GM18873 (cell line): ENCODE results near the gene ABHD10.
"Not testable (repeated sequence)": the region's sequence is repeated elsewhere in the genome, so short reads cannot be mapped to it uniquely, and the experiment has no call there.

Experiments used
- ATAC-seq: cut with Tn5 transposase; IDR thresholded peaks from one replicate; pipeline ENCODE4 v1.9.1; 2021; ENCODE audit warnings: mild to moderate bottlenecking, moderate library complexity, moderate number of reproducible peaks; ENCODE audit not compliant: unreplicated experiment, low FRiP score

The ABHD10 gene

GRCh38 chr3:112020674-112021085, 41.9 kb downstream of the ABHD10 start:
- no peak for ATAC-seq

- ATAC-seq, result no peak
Observed at GRCh38 chr3:112027142-112027541, 48.3 kb downstream of the ABHD10 start.

- ATAC-seq, result no peak
Observed at GRCh38 chr3:112027826-112028225, 49.0 kb downstream of the ABHD10 start.

GRCh38 chr3:112030901-112031300, 52.1 kb downstream of the ABHD10 start:
- no peak for ATAC-seq

- no peak for ATAC-seq
Observed at GRCh38 chr3:112032098-112032731, 53.4 kb downstream of the ABHD10 start.

- no peak for ATAC-seq
Observed at GRCh38 chr3:112034436-112034835, 55.6 kb downstream of the ABHD10 start, which contains the start of gene TMPRSS7. TMPRSS7 (plus strand) TSS chr3:112034736; CDS start chr3:112034846, 110 bp downstream.

GRCh38 chr3:112035241-112035640, 56.4 kb downstream of the ABHD10 start:
- ATAC-seq, result no peak

- not testable (repeated sequence) for ATAC-seq
Observed at GRCh38 chr3:112037194-112037593, 58.4 kb downstream of the ABHD10 start.

GRCh38 chr3:112038863-112039262, 60.0 kb downstream of the ABHD10 start:
- ATAC-seq, result no peak

GRCh38 chr3:112041321-112041720, 62.5 kb downstream of the ABHD10 start:
- no peak for ATAC-seq

- ATAC-seq, result no peak
Observed at GRCh38 chr3:112042842-112043280, 64.0 kb downstream of the ABHD10 start.
